ENCODE results near the gene APLP2. TPM values are rescaled to one million over a fixed set of nuclear protein-coding genes. Genes with fewer than 3 reads are reported as not detected.

APLP2 gene
- total RNA-seq, 1 donor from 2014 or later, result 374 TPM

- H3K4me1 Mint-ChIP-seq (ENCODE audit: low read depth), result no peaks in the 10 kb centered on the region
- H3K9me3 Mint-ChIP-seq (ENCODE audit: low read depth), result no peaks in the 10 kb centered on the region
- no peak for DNase-seq (ENCODE audit: low spot score, unreplicated experiment)
- no peak overlapping the region for H3K27ac Mint-ChIP-seq
- no peak overlapping the region for H3K4me3 Mint-ChIP-seq (ENCODE audit: low read depth)
- no peaks in the 10 kb centered on the region for H3K36me3 Mint-ChIP-seq (ENCODE audit: insufficient read depth)
- no peaks in the 10 kb centered on the region for H3K27me3 Mint-ChIP-seq
- TF ChIP-seq, protein P1, sequence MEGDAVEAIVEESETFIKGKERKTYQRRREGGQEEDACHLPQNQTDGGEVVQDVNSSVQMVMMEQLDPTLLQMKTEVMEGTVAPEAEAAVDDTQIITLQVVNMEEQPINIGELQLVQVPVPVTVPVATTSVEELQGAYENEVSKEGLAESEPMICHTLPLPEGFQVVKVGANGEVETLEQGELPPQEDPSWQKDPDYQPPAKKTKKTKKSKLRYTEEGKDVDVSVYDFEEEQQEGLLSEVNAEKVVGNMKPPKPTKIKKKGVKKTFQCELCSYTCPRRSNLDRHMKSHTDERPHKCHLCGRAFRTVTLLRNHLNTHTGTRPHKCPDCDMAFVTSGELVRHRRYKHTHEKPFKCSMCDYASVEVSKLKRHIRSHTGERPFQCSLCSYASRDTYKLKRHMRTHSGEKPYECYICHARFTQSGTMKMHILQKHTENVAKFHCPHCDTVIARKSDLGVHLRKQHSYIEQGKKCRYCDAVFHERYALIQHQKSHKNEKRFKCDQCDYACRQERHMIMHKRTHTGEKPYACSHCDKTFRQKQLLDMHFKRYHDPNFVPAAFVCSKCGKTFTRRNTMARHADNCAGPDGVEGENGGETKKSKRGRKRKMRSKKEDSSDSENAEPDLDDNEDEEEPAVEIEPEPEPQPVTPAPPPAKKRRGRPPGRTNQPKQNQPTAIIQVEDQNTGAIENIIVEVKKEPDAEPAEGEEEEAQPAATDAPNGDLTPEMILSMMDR (IDR thresholded peaks at IDR 0.05; ENCODE audit: unreplicated experiment), result no peak
These were observed 17.1 kb upstream of the APLP2 start for GRCh38 chr11:130052567-130052966.

- TF ChIP-seq, protein P1 (IDR thresholded peaks at IDR 0.05; ENCODE audit: unreplicated experiment), result no peak
- no peaks in the 10 kb centered on the region for H3K9me3 Mint-ChIP-seq (ENCODE audit: low read depth)
- H3K36me3 Mint-ChIP-seq (ENCODE audit: insufficient read depth), result no peaks in the 10 kb centered on the region
- H3K27me3 Mint-ChIP-seq, result no peaks in the 10 kb centered on the region
- DNase-seq (ENCODE audit: low spot score, unreplicated experiment), result no peak
- H3K27ac Mint-ChIP-seq, result no peak overlapping the region
- H3K4me3 Mint-ChIP-seq (ENCODE audit: low read depth), result no peak overlapping the region
- H3K4me1 Mint-ChIP-seq (ENCODE audit: low read depth), result no peaks in the 10 kb centered on the region
These were observed 14.7 kb upstream of the APLP2 start for GRCh38 chr11:130054966-130055365.

GRCh38 chr11:130055617-130056016 is 14.1 kb upstream of the APLP2 start:
- Mint-ChIP-seq H3K9me3 (ENCODE audit: low read depth) (no peaks in the 10 kb centered on the region), H3K36me3 (ENCODE audit: insufficient read depth) (no peaks in the 10 kb centered on the region), H3K27me3 (no peaks in the 10 kb centered on the region), H3K4me1 (ENCODE audit: low read depth) (no peaks in the 10 kb centered on the region), H3K4me3 (ENCODE audit: low read depth) (no peak overlapping the region), H3K27ac (no peak overlapping the region)
- TF ChIP-seq, protein P1 (IDR thresholded peaks at IDR 0.05; ENCODE audit: unreplicated experiment), result no peak
- DNase-seq (ENCODE audit: low spot score, unreplicated experiment), result no peak

GRCh38 chr11:130061017-130061416 is 8.7 kb upstream of the APLP2 start:
- Mint-ChIP-seq H3K27me3 (peaks cover 13% of the 10 kb centered on the region), H3K36me3 (ENCODE audit: insufficient read depth) (no peaks in the 10 kb centered on the region), H3K4me1 (ENCODE audit: low read depth) (peaks cover 3% of the 10 kb centered on the region), H3K9me3 (ENCODE audit: low read depth) (no peaks in the 10 kb centered on the region), H3K27ac (no peak overlapping the region), H3K4me3 (ENCODE audit: low read depth) (no peak overlapping the region)
- TF ChIP-seq, protein P1 (IDR thresholded peaks at IDR 0.05; ENCODE audit: unreplicated experiment), result no peak
- DNase-seq (ENCODE audit: low spot score, unreplicated experiment), result no peak

DNA sequence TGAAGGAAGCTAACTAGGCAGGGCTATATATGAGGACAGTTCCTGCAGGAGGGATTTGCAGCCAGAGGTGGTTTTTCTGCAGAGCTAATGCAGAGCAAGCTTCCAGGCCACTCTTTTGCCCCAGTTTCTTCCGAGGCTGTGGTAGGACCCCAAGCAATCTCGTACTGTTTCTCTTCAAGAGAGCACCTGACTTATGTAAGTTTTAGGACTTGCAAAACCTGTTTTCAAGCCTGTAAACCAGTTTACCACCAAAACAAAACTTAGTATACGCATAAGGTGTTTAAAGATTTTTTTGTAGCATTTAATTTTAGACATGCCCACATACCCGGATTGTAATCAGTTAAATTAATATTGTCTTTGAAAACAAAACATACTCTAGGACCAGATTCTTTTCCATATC is 7.7 kb upstream of the APLP2 start:
- H3K27me3 Mint-ChIP-seq, result peaks cover 13% of the 10 kb centered on the region
- H3K9me3 Mint-ChIP-seq (ENCODE audit: low read depth), result no peaks in the 10 kb centered on the region
- no peak for DNase-seq (ENCODE audit: low spot score, unreplicated experiment)
- H3K4me3 Mint-ChIP-seq (ENCODE audit: low read depth), result no peak overlapping the region
- peaks cover 3% of the 10 kb centered on the region for H3K4me1 Mint-ChIP-seq (ENCODE audit: low read depth)
- H3K36me3 Mint-ChIP-seq (ENCODE audit: insufficient read depth), result no peaks in the 10 kb centered on the region
- no peak overlapping the region for H3K27ac Mint-ChIP-seq
- TF ChIP-seq, protein P1 (IDR thresholded peaks at IDR 0.05; ENCODE audit: unreplicated experiment), result no peak
